Measurements from ENCODE around the gene DBN1. TPM values are rescaled to one million over a fixed set of nuclear protein-coding genes. Genes with fewer than 3 reads are reported as not detected.
"Not testable (repeated sequence)": the region's sequence is repeated elsewhere in the genome, so short reads cannot be mapped to it uniquely, and the experiment has no call there.

The DBN1 gene
- total RNA-seq, 3 donors from 2014 or later = 16.6 to 48.5 (median 21.6) TPM

GRCh38 chr5:177490311-177490991, 17.0 kb upstream of the DBN1 start:
- Mint-ChIP-seq H3K4me1 (ENCODE audit: low read depth) (peaks cover 7% of the 10 kb centered on the region), H3K4me3 (no peak overlapping the region), H3K36me3 (ENCODE audit: insufficient read depth) (peaks cover 6% of the 10 kb centered on the region), H3K9me3 (no peaks in the 10 kb centered on the region), H3K27me3 (ENCODE audit: low read depth) (no peaks in the 10 kb centered on the region)
- DNase-seq (no peak), ATAC-seq (no peak)

DNA sequence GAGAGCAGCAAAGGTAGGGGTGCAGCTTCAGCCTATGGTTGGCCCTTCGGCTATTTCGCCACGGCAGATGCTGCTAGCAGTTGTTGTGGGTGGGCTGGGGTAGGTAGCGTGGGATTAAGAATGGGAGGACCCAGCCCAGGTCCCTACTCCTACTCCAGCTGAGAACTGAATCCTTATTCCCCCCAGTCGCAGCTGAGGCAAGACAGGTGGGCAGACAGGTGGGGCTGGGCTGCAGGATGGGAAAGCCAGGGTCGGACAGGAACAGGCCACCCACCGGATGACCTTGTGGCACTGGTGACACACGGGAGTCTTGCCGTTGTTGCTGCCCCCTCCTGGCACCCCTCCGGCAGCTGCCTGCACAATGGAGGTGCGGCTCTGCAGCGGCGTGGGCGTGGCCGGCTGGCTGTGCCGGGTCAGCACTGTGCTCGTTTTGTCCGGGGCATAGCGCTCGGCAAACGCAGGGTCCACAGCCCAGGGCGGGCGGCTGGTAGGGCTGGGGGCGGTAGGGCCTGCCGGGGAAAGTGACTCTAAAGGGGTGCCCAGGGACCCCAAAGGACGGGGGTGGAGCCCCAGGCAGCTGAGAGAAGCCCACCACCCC, 15.8 kb upstream of the DBN1 start:
- ATAC-seq (no peak), DNase-seq (no peak)
- H3K4me1 Mint-ChIP-seq (ENCODE audit: low read depth) = peaks cover 4% of the 10 kb centered on the region
- H3K4me3 Mint-ChIP-seq = no peak overlapping the region
- H3K36me3 Mint-ChIP-seq (ENCODE audit: insufficient read depth) = peaks cover 6% of the 10 kb centered on the region
- no peaks in the 10 kb centered on the region for H3K9me3 Mint-ChIP-seq
- H3K27me3 Mint-ChIP-seq (ENCODE audit: low read depth) = no peaks in the 10 kb centered on the region

DNA sequence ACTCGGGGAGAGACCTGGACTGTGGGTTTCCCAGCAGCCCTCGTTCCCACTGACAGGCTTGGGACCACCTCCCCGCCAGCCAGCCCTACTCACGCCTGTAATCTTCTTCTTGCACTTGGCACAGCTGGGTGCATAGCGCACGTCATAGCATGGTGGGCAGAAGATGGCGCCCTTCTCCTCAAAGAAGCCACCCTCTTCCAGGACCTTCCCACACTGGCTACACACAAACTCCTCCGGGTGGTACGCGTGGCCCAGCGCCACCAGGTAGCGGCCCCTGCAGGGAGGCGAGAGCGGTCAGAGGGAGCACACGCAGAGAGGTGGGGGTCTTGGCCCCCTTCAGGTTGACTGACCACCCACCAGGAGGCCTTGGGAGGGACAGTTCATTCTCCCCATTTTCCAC, 14.5 kb upstream of the DBN1 start:
- no peak overlapping the region for H3K4me3 Mint-ChIP-seq
- DNase-seq (no peak), ATAC-seq (no peak)
- H3K9me3 Mint-ChIP-seq = no peaks in the 10 kb centered on the region
- H3K4me1 Mint-ChIP-seq (ENCODE audit: low read depth) = no peaks in the 10 kb centered on the region
- H3K27me3 Mint-ChIP-seq (ENCODE audit: low read depth) = no peaks in the 10 kb centered on the region
- H3K36me3 Mint-ChIP-seq (ENCODE audit: insufficient read depth) = peaks cover 4% of the 10 kb centered on the region

DNA sequence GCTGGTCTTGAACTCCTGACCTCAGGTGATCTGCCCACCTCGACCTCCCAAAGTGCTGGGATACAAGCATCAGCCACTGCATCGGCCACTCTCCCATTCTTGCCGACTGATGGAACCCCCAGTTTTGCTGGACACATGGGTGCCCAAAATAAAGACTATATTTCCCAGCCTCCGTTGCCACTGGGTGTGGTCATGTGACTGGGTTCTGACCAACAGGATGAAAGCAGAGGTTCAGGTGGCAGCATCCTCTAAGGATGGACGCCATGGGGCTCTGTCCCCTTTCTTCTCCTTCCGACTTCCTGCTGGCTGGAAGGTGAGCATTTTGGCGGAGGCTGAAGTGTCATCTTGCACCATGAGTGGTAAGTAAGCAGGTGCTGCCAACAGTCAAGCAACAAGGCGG, 13.7 kb upstream of the DBN1 start:
- Mint-ChIP-seq H3K36me3 (ENCODE audit: insufficient read depth) (peaks cover 1% of the 10 kb centered on the region), H3K9me3 (no peaks in the 10 kb centered on the region), H3K4me3 (no peak overlapping the region), H3K4me1 (ENCODE audit: low read depth) (no peaks in the 10 kb centered on the region), H3K27me3 (ENCODE audit: low read depth) (no peaks in the 10 kb centered on the region)
- DNase-seq = no peak
- ATAC-seq = no peak

DNA sequence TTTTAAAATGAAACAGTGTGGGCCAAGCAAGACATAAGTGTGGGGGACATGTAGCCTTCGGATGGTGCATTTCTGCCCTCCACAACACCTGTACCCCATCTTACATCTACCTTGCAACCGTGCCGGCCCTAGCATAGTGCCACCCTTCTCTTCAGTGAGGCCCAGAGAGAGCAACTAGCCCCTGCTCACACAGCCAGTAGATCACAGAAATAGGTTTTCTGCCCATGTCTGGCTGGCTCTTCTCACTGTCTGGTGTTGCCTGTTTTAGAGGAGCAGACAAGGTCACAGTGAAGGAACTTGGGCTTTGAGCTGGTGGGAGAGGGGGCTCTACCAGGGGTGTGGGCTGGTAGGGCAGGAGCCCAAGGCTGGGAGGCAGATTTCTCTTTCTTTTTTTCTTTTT, 12.8 kb upstream of the DBN1 start:
- H3K27me3 Mint-ChIP-seq (ENCODE audit: low read depth) = no peaks in the 10 kb centered on the region
- no peaks in the 10 kb centered on the region for H3K9me3 Mint-ChIP-seq
- no peak overlapping the region for H3K4me3 Mint-ChIP-seq
- no peak for DNase-seq
- H3K4me1 Mint-ChIP-seq (ENCODE audit: low read depth) = no peaks in the 10 kb centered on the region
- H3K36me3 Mint-ChIP-seq (ENCODE audit: insufficient read depth) = peaks cover 1% of the 10 kb centered on the region
- no peak for ATAC-seq

- not testable (repeated sequence) for H3K9me3 Mint-ChIP-seq; H3K4me3 Mint-ChIP-seq; H3K36me3 Mint-ChIP-seq (ENCODE audit: insufficient read depth); H3K4me1 Mint-ChIP-seq (ENCODE audit: low read depth); DNase-seq; ATAC-seq; H3K27me3 Mint-ChIP-seq (ENCODE audit: low read depth)
Measured at GRCh38 chr5:177485753-177486152, 12.3 kb upstream of the DBN1 start.

GRCh38 chr5:177484902-177485549, 11.6 kb upstream of the DBN1 start:
- Mint-ChIP-seq H3K27me3 (ENCODE audit: low read depth) (no peaks in the 10 kb centered on the region), H3K36me3 (ENCODE audit: insufficient read depth) (peaks cover 1% of the 10 kb centered on the region), H3K4me3 (no peak overlapping the region), H3K9me3 (no peaks in the 10 kb centered on the region), H3K4me1 (ENCODE audit: low read depth) (peaks cover under 1% of the 10 kb centered on the region)
- no peak for DNase-seq
- no peak for ATAC-seq

DNA sequence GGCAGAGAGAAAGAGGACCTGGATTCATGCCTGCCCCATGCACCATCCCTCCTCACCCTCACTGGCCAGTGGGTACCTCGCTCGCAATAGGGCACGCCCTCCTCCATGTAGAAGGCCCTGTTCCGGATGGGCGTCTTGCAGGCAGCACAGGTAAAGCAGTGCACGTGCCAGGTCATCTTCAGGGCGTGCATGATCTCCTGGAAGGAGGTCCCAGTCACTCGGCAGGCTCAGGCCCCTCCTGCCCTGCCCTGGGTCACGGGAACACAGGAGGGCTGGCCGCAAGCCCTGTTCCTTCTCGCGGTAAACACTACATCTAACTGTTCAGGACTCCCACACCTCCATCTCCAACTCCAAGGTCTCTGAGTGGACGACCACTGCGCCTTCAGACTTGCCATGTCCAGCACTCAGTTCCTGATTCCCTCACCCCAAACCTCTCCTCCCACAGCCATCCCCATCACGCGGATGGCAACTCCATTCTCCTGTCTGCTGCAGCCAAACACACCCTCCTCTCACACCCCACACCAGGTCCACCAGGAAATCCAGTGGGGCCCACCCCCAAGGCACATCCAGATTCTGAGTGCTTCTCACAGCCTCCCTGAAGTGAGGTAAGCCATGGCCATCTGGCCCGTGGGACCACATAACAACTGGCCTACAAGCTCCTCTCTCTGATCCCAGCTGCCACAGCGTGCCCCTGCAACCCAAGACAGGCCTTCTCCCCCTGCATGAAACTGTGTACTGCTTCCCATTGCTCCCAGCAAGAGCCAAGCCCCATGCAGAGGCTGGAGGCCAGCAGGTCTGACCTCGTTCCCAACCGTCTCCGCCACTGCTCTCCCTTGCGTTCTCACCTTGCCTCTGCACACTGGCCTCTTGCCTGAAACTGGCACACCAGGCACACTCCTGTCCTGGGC, 10.8 kb upstream of the DBN1 start:
- H3K36me3 Mint-ChIP-seq (ENCODE audit: insufficient read depth) = peaks cover 1% of the 10 kb centered on the region
- no peak overlapping the region for H3K4me3 Mint-ChIP-seq
- DNase-seq (no peak), ATAC-seq (no peak)
- no peaks in the 10 kb centered on the region for H3K9me3 Mint-ChIP-seq
- no peaks in the 10 kb centered on the region for H3K27me3 Mint-ChIP-seq (ENCODE audit: low read depth)
- peaks cover 6% of the 10 kb centered on the region for H3K4me1 Mint-ChIP-seq (ENCODE audit: low read depth)

GRCh38 chr5:177483042-177483441, 9.6 kb upstream of the DBN1 start:
- ATAC-seq (no peak), DNase-seq (no peak)
- Mint-ChIP-seq H3K4me1 (ENCODE audit: low read depth) (peaks cover 14% of the 10 kb centered on the region), H3K36me3 (ENCODE audit: insufficient read depth) (no peaks in the 10 kb centered on the region), H3K4me3 (no peak overlapping the region), H3K27me3 (ENCODE audit: low read depth) (no peaks in the 10 kb centered on the region), H3K9me3 (no peaks in the 10 kb centered on the region)

GRCh38 chr5:177482359-177482795, 8.9 kb upstream of the DBN1 start:
- no peaks in the 10 kb centered on the region for H3K9me3 Mint-ChIP-seq
- ATAC-seq = no peak
- no peak for DNase-seq
- no peak overlapping the region for H3K4me3 Mint-ChIP-seq
- H3K4me1 Mint-ChIP-seq (ENCODE audit: low read depth) = peaks cover 14% of the 10 kb centered on the region
- no peaks in the 10 kb centered on the region for H3K36me3 Mint-ChIP-seq (ENCODE audit: insufficient read depth)
- H3K27me3 Mint-ChIP-seq (ENCODE audit: low read depth) = no peaks in the 10 kb centered on the region

DNA sequence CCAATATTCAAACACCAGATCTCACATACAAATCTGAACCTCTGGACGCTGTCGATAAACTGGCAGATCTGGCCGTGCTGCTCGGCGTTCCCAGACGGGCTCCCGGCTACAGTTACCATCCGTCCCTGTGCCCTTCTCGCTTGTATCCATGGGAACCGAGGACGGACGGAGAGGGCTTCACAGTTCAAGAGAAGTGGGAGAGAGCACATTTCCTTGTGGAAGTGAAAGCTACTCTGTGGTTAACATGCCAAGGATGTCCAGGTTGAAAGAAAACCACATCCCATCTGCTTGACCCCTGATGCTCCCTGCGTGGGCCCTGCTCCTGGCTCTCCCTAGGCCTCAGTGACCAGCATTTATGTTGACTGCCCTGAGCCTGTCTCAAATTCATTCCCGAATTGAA, 6.3 kb upstream of the DBN1 start:
- no peaks in the 10 kb centered on the region for H3K27me3 Mint-ChIP-seq (ENCODE audit: low read depth)
- no peaks in the 10 kb centered on the region for H3K36me3 Mint-ChIP-seq (ENCODE audit: insufficient read depth)
- peaks cover 27% of the 10 kb centered on the region for H3K4me1 Mint-ChIP-seq (ENCODE audit: low read depth)
- no peak for DNase-seq
- H3K4me3 Mint-ChIP-seq = no peak overlapping the region
- H3K9me3 Mint-ChIP-seq = no peaks in the 10 kb centered on the region
- ATAC-seq = no peak

DNA sequence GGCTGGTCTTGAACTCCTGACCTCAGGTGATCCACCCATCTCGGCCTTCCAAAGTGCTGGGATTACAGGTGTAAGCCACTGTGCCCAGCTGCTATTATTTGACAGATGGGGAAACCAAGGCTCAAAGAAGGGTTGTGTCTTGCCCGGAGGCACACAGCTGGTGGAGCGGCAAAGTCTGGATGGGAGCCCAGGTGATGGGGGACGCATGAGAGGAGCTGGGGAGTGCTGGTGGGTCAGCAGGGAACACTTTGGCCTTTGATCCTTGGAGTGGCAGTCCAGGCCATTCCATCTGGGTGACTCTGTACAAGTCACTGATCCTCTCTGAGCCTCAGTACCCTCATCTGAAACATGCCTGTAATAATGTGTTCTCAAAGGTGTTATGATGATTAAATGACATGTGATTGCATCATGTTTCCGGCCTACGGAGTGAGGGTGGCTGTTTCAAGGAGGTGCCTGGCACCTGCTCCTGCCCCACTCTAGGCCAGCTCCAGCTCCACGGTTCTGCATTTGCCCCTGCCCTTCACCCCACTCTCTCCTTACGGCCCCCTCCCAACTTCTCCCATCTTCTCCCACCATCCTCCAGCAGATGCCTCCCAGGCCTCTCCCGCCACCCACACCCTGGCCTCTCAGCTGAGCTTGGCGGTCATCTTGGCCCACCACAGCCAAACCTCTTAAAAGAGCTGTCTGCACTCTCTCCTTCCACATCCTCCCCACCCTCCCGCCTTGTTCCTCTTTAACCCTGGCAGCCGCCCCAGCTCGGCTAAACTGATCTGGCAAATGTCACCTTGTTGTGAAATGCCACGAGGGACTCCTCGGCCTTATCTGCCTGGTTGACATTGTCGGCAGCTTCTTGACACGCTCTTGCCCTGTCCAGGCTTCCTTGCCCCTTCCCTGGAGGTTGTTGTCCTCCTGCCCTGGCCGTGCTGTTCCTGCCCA, 5.5 kb upstream of the DBN1 start:
- peak; percentile 38 for DNase-seq
- Mint-ChIP-seq H3K4me3 (no peak overlapping the region), H3K27me3 (ENCODE audit: low read depth) (peaks cover 3% of the 10 kb centered on the region), H3K4me1 (ENCODE audit: low read depth) (peaks cover 30% of the 10 kb centered on the region), H3K36me3 (ENCODE audit: insufficient read depth) (no peaks in the 10 kb centered on the region), H3K9me3 (no peaks in the 10 kb centered on the region)
- peak; percentile 73 to 80 for ATAC-seq

DNA sequence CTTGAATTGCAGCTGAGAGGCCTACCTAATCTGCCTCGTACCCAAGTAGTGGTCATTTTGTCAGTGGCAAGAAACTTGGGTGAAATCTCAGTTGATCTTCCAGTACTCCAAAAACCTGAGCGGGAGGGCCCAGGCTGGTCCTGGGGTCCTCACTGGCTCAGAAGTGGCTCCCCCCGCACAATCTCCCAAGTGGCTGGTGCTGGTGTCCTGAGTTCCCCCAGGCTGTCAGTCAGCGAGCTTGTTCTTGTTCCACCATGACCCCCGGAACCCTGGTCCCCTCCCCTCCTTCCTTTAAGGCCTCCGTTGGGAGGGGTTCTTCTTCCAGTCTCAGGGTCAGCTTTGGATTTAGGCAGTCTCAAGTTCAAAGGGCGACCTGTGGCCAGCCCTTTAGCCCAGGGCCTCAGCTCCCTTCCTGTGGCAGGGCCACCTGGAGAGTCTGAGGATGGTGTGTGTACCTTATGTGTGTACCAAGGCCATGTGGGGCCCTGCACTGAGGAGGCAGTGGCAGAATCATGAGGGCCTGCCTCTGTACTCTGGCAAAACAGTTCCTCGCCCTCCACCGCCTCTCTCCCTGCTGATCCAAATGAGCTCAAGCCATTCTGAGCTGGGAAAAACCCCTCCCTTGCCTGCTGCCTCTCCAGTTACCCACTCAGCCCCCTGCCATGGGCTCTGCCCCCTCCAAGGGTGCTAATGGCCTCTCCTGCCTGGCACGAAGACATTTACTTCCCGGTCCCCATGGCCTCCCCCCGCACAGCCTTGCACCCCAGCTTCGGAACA, 4.5 kb upstream of the DBN1 start:
- H3K9me3 Mint-ChIP-seq = no peaks in the 10 kb centered on the region
- H3K27me3 Mint-ChIP-seq (ENCODE audit: low read depth) = peaks cover 5% of the 10 kb centered on the region
- ATAC-seq = no peak
- no peak for DNase-seq
- H3K4me3 Mint-ChIP-seq = no peak overlapping the region
- peaks cover 32% of the 10 kb centered on the region for H3K4me1 Mint-ChIP-seq (ENCODE audit: low read depth)
- no peaks in the 10 kb centered on the region for H3K36me3 Mint-ChIP-seq (ENCODE audit: insufficient read depth)
